ENCODE results near the gene HOXA4.
A peak's percentile ranks its signal among the peaks of the same experiment; 100 is the strongest.

Gene HOXA4

GRCh38 chr7:27157702-27158431, 27.3 kb upstream of the HOXA4 start:
- DNase-seq, result no peak

- no peak for DNase-seq
Observed at GRCh38 chr7:27156916-27157701, 26.6 kb upstream of the HOXA4 start.

GRCh38 chr7:27156508-27156898, 25.9 kb upstream of the HOXA4 start, which contains the start of gene HOXA7:
TSS of gene HOXA7 (minus strand) at chr7:27156675. CDS start at chr7:27156545, 130 bp downstream.
- DNase-seq, result no peak

- DNase-seq, result no peak
Observed at GRCh38 chr7:27155816-27156507, 25.4 kb upstream of the HOXA4 start.

- no peak for DNase-seq
Observed at GRCh38 chr7:27154901-27155815, 24.6 kb upstream of the HOXA4 start.

GRCh38 chr7:27154369-27154768, 23.8 kb upstream of the HOXA4 start:
- no peak for DNase-seq

GRCh38 chr7:27153526-27153925, 23.0 kb upstream of the HOXA4 start:
- DNase-seq, result no peak

- DNase-seq, result no peak
Observed at GRCh38 chr7:27152816-27153442, 22.4 kb upstream of the HOXA4 start.

GRCh38 chr7:27151931-27152815, 21.6 kb upstream of the HOXA4 start, which contains the start of gene HOXA3:
TSS of gene HOXA3 (minus strand) at chr7:27152583. CDS start at chr7:27110640, 41,943 bp downstream.
- DNase-seq, result no peak

GRCh38 chr7:27151341-27151930, 20.9 kb upstream of the HOXA4 start:
- DNase-seq, result no peak

GRCh38 chr7:27150568-27151340, 20.2 kb upstream of the HOXA4 start:
- peak in 3 of 4 experiments; percentile 36 to 52 (median 36) for DNase-seq

- no peak for DNase-seq
Observed at GRCh38 chr7:27149842-27150567, 19.4 kb upstream of the HOXA4 start.

GRCh38 chr7:27148756-27149641, 18.4 kb upstream of the HOXA4 start:
- no peak for DNase-seq

GRCh38 chr7:27148031-27148755, 17.6 kb upstream of the HOXA4 start:
- no peak for DNase-seq

- no peak for DNase-seq
Observed at GRCh38 chr7:27147199-27148030, 16.9 kb upstream of the HOXA4 start, which contains the start of gene HOXA6. TSS of gene HOXA6 (minus strand) at chr7:27147774. CDS start at chr7:27147749, 25 bp downstream.

Data from activated naive CD4-positive, alpha-beta T cell (primary cell).